Measurements from ENCODE around the gene STXBP5.

Gene STXBP5

GRCh38 chr6:147194652-147195411 is 9.4 kb upstream of the STXBP5 start:
- Mint-ChIP-seq H3K27me3 (peaks cover 0 to 4% of the 10 kb centered on the region in 2 donors), H3K4me1 (peaks cover 14 to 19% of the 10 kb centered on the region in 2 donors), H3K36me3 (no peaks in the 10 kb centered on the region), H3K27ac (peak overlapping the region; percentile 69), H3K4me3 (no peak overlapping the region), H3K9me3 (no peaks in the 10 kb centered on the region)
- peak; percentile 71 to 74 for ATAC-seq (replicated peaks)
- DNase-seq = no peak

- H3K4me3 Mint-ChIP-seq = no peak overlapping the region
- DNase-seq = no peak
Measured at GRCh38 chr6:147195510-147195909, 8.7 kb upstream of the STXBP5 start.

GRCh38 chr6:147195987-147196386 is 8.2 kb upstream of the STXBP5 start:
- H3K9me3 Mint-ChIP-seq = no peaks in the 10 kb centered on the region
- no peak for ATAC-seq (replicated peaks)
- H3K27ac Mint-ChIP-seq = peak overlapping the region; percentile 69
- no peak overlapping the region for H3K4me3 Mint-ChIP-seq
- DNase-seq = no peak
- H3K27me3 Mint-ChIP-seq = peaks cover 0 to 4% of the 10 kb centered on the region in 2 donors
- H3K4me1 Mint-ChIP-seq = peaks cover 14 to 19% of the 10 kb centered on the region in 2 donors
- no peaks in the 10 kb centered on the region for H3K36me3 Mint-ChIP-seq

More at GRCh38 chr6:147195510-147195909, 8.7 kb upstream of the STXBP5 start:
- Mint-ChIP-seq H3K4me1 (peaks cover 14 to 19% of the 10 kb centered on the region in 2 donors), H3K27ac (peak overlapping the region; percentile 69), H3K27me3 (peaks cover 0 to 4% of the 10 kb centered on the region in 2 donors), H3K36me3 (no peaks in the 10 kb centered on the region), H3K9me3 (no peaks in the 10 kb centered on the region)
- ATAC-seq (replicated peaks) = peak; percentile 79 to 82

GRCh38 chr6:147200711-147201110 is 3.5 kb upstream of the STXBP5 start:
- Mint-ChIP-seq H3K36me3 (no peaks in the 10 kb centered on the region), H3K27ac (no peak overlapping the region), H3K9me3 (no peaks in the 10 kb centered on the region), H3K4me1 (peaks cover 12 to 24% of the 10 kb centered on the region in 2 donors), H3K27me3 (peaks cover 0 to 4% of the 10 kb centered on the region in 2 donors), H3K4me3 (no peak overlapping the region)
- no peak for ATAC-seq (replicated peaks)
- no peak for DNase-seq

- Mint-ChIP-seq H3K27ac (peak overlapping the region; percentile 97), H3K27me3 (peaks cover 0 to 4% of the 10 kb centered on the region in 2 donors), H3K9me3 (no peaks in the 10 kb centered on the region), H3K4me3 (peak overlapping the region; percentile 92 to 96), H3K4me1 (peaks cover 11 to 24% of the 10 kb centered on the region in 2 donors), H3K36me3 (no peaks in the 10 kb centered on the region)
- DNase-seq (no peak), ATAC-seq (replicated peaks) (peak in 1 of 2 donors; percentile 7)
Measured at GRCh38 chr6:147201885-147202515, 2.2 kb upstream of the STXBP5 start.

- peaks cover 14 to 24% of the 10 kb centered on the region in 2 donors for H3K4me1 Mint-ChIP-seq
- DNase-seq (peak; percentile 81), ATAC-seq (replicated peaks) (peak; percentile 85 to 88)
- peak overlapping the region; percentile 97 for H3K27ac Mint-ChIP-seq
- H3K27me3 Mint-ChIP-seq = peaks cover 0 to 4% of the 10 kb centered on the region in 2 donors
- no peaks in the 10 kb centered on the region for H3K9me3 Mint-ChIP-seq
- H3K4me3 Mint-ChIP-seq = peak overlapping the region; percentile 92 to 96
- H3K36me3 Mint-ChIP-seq = no peaks in the 10 kb centered on the region
Measured at GRCh38 chr6:147202516-147203310, 1.5 kb upstream of the STXBP5 start.

GRCh38 chr6:147203311-147204059 is 732 bp upstream of the STXBP5 start:
- H3K27me3 Mint-ChIP-seq = peaks cover 0 to 4% of the 10 kb centered on the region in 2 donors
- no peaks in the 10 kb centered on the region for H3K36me3 Mint-ChIP-seq
- H3K27ac Mint-ChIP-seq = peak overlapping the region; percentile 97
- ATAC-seq (replicated peaks) = peak; percentile 68 to 74
- H3K9me3 Mint-ChIP-seq = no peaks in the 10 kb centered on the region
- H3K4me3 Mint-ChIP-seq = peak overlapping the region; percentile 92 to 96
- H3K4me1 Mint-ChIP-seq = peaks cover 14 to 24% of the 10 kb centered on the region in 2 donors
- peak; percentile 58 for DNase-seq

GRCh38 chr6:147204843-147205311 is 660 bp downstream of the STXBP5 start:
- DNase-seq (no peak), ATAC-seq (replicated peaks) (no peak)
- H3K36me3 Mint-ChIP-seq = no peaks in the 10 kb centered on the region
- peak overlapping the region; percentile 92 to 98 for H3K4me3 Mint-ChIP-seq
- H3K9me3 Mint-ChIP-seq = no peaks in the 10 kb centered on the region
- peaks cover 14 to 24% of the 10 kb centered on the region in 2 donors for H3K4me1 Mint-ChIP-seq
- H3K27me3 Mint-ChIP-seq = no peaks in the 10 kb centered on the region
- peak overlapping the region; percentile 94 for H3K27ac Mint-ChIP-seq

- no peak overlapping the region for H3K27ac Mint-ChIP-seq
- no peaks in the 10 kb centered on the region for H3K27me3 Mint-ChIP-seq
- peaks cover 14 to 24% of the 10 kb centered on the region in 2 donors for H3K4me1 Mint-ChIP-seq
- peak overlapping the region; percentile 53 to 63 for H3K4me3 Mint-ChIP-seq
- no peaks in the 10 kb centered on the region for H3K9me3 Mint-ChIP-seq
- DNase-seq = no peak
- H3K36me3 Mint-ChIP-seq = no peaks in the 10 kb centered on the region
- ATAC-seq (replicated peaks) = no peak
Measured at GRCh38 chr6:147205690-147206600, 1.7 kb downstream of the STXBP5 start.

GRCh38 chr6:147207351-147207750 is 3.1 kb downstream of the STXBP5 start:
- no peak for ATAC-seq (replicated peaks)
- Mint-ChIP-seq H3K27me3 (no peaks in the 10 kb centered on the region), H3K36me3 (peaks cover 0 to 3% of the 10 kb centered on the region in 2 donors), H3K27ac (no peak overlapping the region), H3K9me3 (no peaks in the 10 kb centered on the region), H3K4me1 (peaks cover 11 to 18% of the 10 kb centered on the region in 2 donors), H3K4me3 (no peak overlapping the region)
- no peak for DNase-seq

GRCh38 chr6:147207837-147208754 is 3.9 kb downstream of the STXBP5 start:
- no peak overlapping the region for H3K27ac Mint-ChIP-seq
- DNase-seq = no peak
- H3K4me1 Mint-ChIP-seq = peaks cover 11 to 18% of the 10 kb centered on the region in 2 donors
- no peaks in the 10 kb centered on the region for H3K9me3 Mint-ChIP-seq
- H3K4me3 Mint-ChIP-seq = no peak overlapping the region
- H3K27me3 Mint-ChIP-seq = no peaks in the 10 kb centered on the region
- H3K36me3 Mint-ChIP-seq = peaks cover 0 to 3% of the 10 kb centered on the region in 2 donors
- no peak for ATAC-seq (replicated peaks)
